Measurements from ENCODE around the gene WDR72.
"Not testable (repeated sequence)": the region's sequence is repeated elsewhere in the genome, so short reads cannot be mapped to it uniquely, and the experiment has no call there.

Gene WDR72

GRCh38 chr15:53713218-53713617 is 46.2 kb downstream of the WDR72 start:
- no peak for TF ChIP-seq CTCF (IDR thresholded peaks at IDR 0.05; ENCODE audit: insufficient read depth, low read depth, low read length, missing control alignments)
- H3K4me3 ChIP-seq (ENCODE audit: low read length): no peak overlapping the region
- DNase-seq (ENCODE audit: low read depth): no peak

- H3K4me3 ChIP-seq (ENCODE audit: low read length): no peak overlapping the region
- DNase-seq (ENCODE audit: low read depth): no peak
- TF ChIP-seq CTCF (IDR thresholded peaks at IDR 0.05; ENCODE audit: insufficient read depth, low read depth, low read length, missing control alignments): no peak
Measured at GRCh38 chr15:53710906-53711305, 48.6 kb downstream of the WDR72 start.

- H3K4me3 ChIP-seq (ENCODE audit: low read length): no peak overlapping the region
- TF ChIP-seq CTCF (IDR thresholded peaks at IDR 0.05; ENCODE audit: insufficient read depth, low read depth, low read length, missing control alignments): no peak
- no peak for DNase-seq (ENCODE audit: low read depth)
Measured at GRCh38 chr15:53709821-53710220, 49.6 kb downstream of the WDR72 start.

- no peak for TF ChIP-seq CTCF (IDR thresholded peaks at IDR 0.05; ENCODE audit: insufficient read depth, low read depth, low read length, missing control alignments)
- no peak for DNase-seq (ENCODE audit: low read depth)
- no peak overlapping the region for H3K4me3 ChIP-seq (ENCODE audit: low read length)
Measured at GRCh38 chr15:53695365-53695764, 64.1 kb downstream of the WDR72 start.

- no peak overlapping the region for H3K4me3 ChIP-seq (ENCODE audit: low read length)
- no peak for DNase-seq (ENCODE audit: low read depth)
- TF ChIP-seq CTCF (IDR thresholded peaks at IDR 0.05; ENCODE audit: insufficient read depth, low read depth, low read length, missing control alignments): no peak
Measured at GRCh38 chr15:53694476-53694874, 65.0 kb downstream of the WDR72 start.

- DNase-seq (ENCODE audit: low read depth): peak; percentile 30
- no peak overlapping the region for H3K4me3 ChIP-seq (ENCODE audit: low read length)
- TF ChIP-seq CTCF (IDR thresholded peaks at IDR 0.05; ENCODE audit: insufficient read depth, low read depth, low read length, missing control alignments): no peak
Measured at GRCh38 chr15:53693729-53694475, 65.6 kb downstream of the WDR72 start.

GRCh38 chr15:53684162-53684561 is 75.3 kb downstream of the WDR72 start:
- not testable (repeated sequence) for H3K4me3 ChIP-seq (ENCODE audit: low read length); DNase-seq (ENCODE audit: low read depth)
